Trophoblast cell (in vitro differentiated cells and primary cell): Measurements from ENCODE around the gene PGAP1.
A peak's percentile ranks its signal among the peaks of the same experiment; 100 is the strongest.

Experiments
- DNase-seq, 2 donors: peaks; one replicate each; pipeline ENCODE4 v3.0.0-alpha.2; 2016
- H2AFZ ChIP-seq: 2 replicates; pipeline ENCODE4 v1.6.1; 2013; ENCODE audit warnings: low read length, moderate library complexity, mild to moderate bottlenecking; ENCODE audit not compliant: insufficient read depth, poor library complexity
- H2AK5ac ChIP-seq: 2 replicates; pipeline ENCODE4 v1.6.1; 2013; ENCODE audit warnings: mild to moderate bottlenecking, low read length
- H2BK120ac ChIP-seq: 2 replicates; pipeline ENCODE4 v1.6.1; 2013; ENCODE audit warnings: low read length, mild to moderate bottlenecking, moderate library complexity; ENCODE audit not compliant: insufficient read depth, poor library complexity
- H2BK12ac ChIP-seq: 2 replicates; pipeline ENCODE4 v1.6.1; 2013; ENCODE audit warnings: mild to moderate bottlenecking, low read length, moderate library complexity
- H2BK5ac ChIP-seq: 2 replicates; pipeline ENCODE4 v1.6.1; 2013; ENCODE audit warnings: low read length, low read depth, moderate library complexity, mild to moderate bottlenecking; ENCODE audit not compliant: poor library complexity
- H3K14ac ChIP-seq: 2 replicates; pipeline ENCODE4 v1.6.1; 2013; ENCODE audit warnings: mild to moderate bottlenecking, low read length
- H3K18ac ChIP-seq: 2 replicates; pipeline ENCODE4 v1.6.1; 2013; ENCODE audit warnings: mild to moderate bottlenecking, low read length
- H3K23ac ChIP-seq: 2 replicates; pipeline ENCODE4 v1.6.1; 2013; ENCODE audit warnings: low read length
- H3K27ac ChIP-seq: 2 replicates; pipeline ENCODE4 v1.5.1; 2013; ENCODE audit warnings: low read depth, mild to moderate bottlenecking, inconsistent platforms, low read length, moderate library complexity
- H3K27me3 ChIP-seq: 2 replicates; pipeline ENCODE4 v1.6.1; 2013; ENCODE audit warnings: inconsistent platforms, mild to moderate bottlenecking, low read length, moderate library complexity; ENCODE audit not compliant: insufficient read depth
- H3K36me3 ChIP-seq, 2 experiments: 1 replicate in 1 of 2; 2 replicates in 1 of 2; pipeline ENCODE4 v1.6.1; 2013; ENCODE audit warnings: low read length in 2 of 2, mild to moderate bottlenecking in 2 of 2, moderate library complexity in 1 of 2; ENCODE audit not compliant: insufficient read depth in 2 of 2, control insufficient read depth in 1 of 2
- H3K4ac ChIP-seq: 2 replicates; pipeline ENCODE4 v1.6.1; 2013; ENCODE audit warnings: low read depth, mild to moderate bottlenecking, low read length, moderate library complexity
- H3K4me1 ChIP-seq, 2 experiments: 1 replicate in 1 of 2; 2 replicates in 1 of 2; pipeline ENCODE4 v1.6.1; 2013; ENCODE audit warnings: low read length in 2 of 2, mild to moderate bottlenecking in 2 of 2, moderate library complexity in 1 of 2; ENCODE audit not compliant: insufficient read depth in 2 of 2, control insufficient read depth in 1 of 2
- H3K4me2 ChIP-seq: 2 replicates; pipeline ENCODE4 v1.6.1; 2013; ENCODE audit warnings: inconsistent platforms, mild to moderate bottlenecking, low read length, moderate library complexity
- H3K4me3 ChIP-seq: 2 replicates; pipeline ENCODE4 v1.5.1; 2013; ENCODE audit warnings: mild to moderate bottlenecking, low read depth, low read length, inconsistent platforms
- H3K79me1 ChIP-seq: one replicate; pipeline ENCODE4 v1.6.1; 2013; ENCODE audit warnings: low read length
- H3K79me2 ChIP-seq: 2 replicates; pipeline ENCODE4 v1.6.1; 2013; ENCODE audit warnings: low read length, mild to moderate bottlenecking; ENCODE audit not compliant: control insufficient read depth, insufficient read depth, poor library complexity
- H3K9ac ChIP-seq: 2 replicates; pipeline ENCODE4 v1.6.1; 2013; ENCODE audit warnings: mild to moderate bottlenecking, low read length
- H3K9me3 ChIP-seq: 2 replicates; pipeline ENCODE4 v1.6.1; 2013; ENCODE audit warnings: low read depth, mild to moderate bottlenecking, control low read depth, inconsistent platforms, low read length; ENCODE audit not compliant: insufficient read depth
- H4K12ac ChIP-seq: 2 replicates; pipeline ENCODE4 v1.6.1; 2013; ENCODE audit warnings: low read depth, mild to moderate bottlenecking, low read length, moderate library complexity
- H4K8ac ChIP-seq: 2 replicates; pipeline ENCODE4 v1.6.1; 2013; ENCODE audit warnings: low read depth, mild to moderate bottlenecking, low read length, moderate library complexity
- H4K91ac ChIP-seq: one replicate; pipeline ENCODE4 v1.6.1; 2013; ENCODE audit warnings: low read depth, mild to moderate bottlenecking, low read length, moderate library complexity
- WGBS: extraction: QIAGEN DNeasy Blood & Tissue Kit; methylation state at CpG from one replicate; pipeline ENCODE4 v1.1.7; 2013; ENCODE audit warnings: missing lambda C conversion rate; ENCODE audit not compliant: insufficient read length, insufficient coverage; ENCODE audit errors: extremely low coverage; 5-methylcytosine and 5-hydroxymethylcytosine counted together

The PGAP1 gene

DNA sequence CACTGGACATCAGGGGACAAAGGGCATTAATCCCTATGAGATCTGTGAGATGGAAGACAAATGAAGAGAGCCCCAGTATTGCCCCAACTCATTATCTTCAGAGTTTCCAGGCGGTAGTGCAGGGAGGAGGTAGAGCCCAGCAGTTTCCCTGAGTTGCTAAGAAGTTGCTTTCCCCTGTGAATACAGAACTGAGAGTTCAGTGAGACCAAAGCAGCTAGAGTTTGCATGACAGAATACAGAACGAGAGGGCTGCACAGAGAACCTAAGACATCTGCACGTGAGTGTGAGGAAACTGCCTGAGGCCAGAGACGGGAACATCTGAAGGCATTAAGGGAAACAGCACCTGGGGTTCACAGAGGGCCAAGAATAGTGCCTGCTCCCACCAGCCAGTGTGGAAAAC is 18.1 kb upstream of the PGAP1 start:
- no peak overlapping the region for H3K18ac ChIP-seq
- peaks cover 0 to 1% of the 10 kb centered on the region in 2 experiments for H3K4me1 ChIP-seq
- no peak overlapping the region for H2BK120ac ChIP-seq
- H4K91ac ChIP-seq = no peak overlapping the region
- no peak overlapping the region for H3K23ac ChIP-seq
- no peak overlapping the region for H4K8ac ChIP-seq
- no peaks in the 10 kb centered on the region for H3K27me3 ChIP-seq
- H3K9me3 ChIP-seq = no peaks in the 10 kb centered on the region
- no peaks in the 10 kb centered on the region for H3K79me1 ChIP-seq
- no peak overlapping the region for H3K27ac ChIP-seq
- no CpG with 5 or more reads among the region's 4 CpGs for WGBS
- no peak overlapping the region for H3K4me3 ChIP-seq
- H3K14ac ChIP-seq = no peak overlapping the region
- H2BK5ac ChIP-seq = no peak overlapping the region
- DNase-seq = no peak
- H4K12ac ChIP-seq = no peak overlapping the region
- no peaks in the 10 kb centered on the region for H3K36me3 ChIP-seq
- no peak overlapping the region for H2AK5ac ChIP-seq
- H3K4ac ChIP-seq = no peak overlapping the region
- H2AFZ ChIP-seq = no peak overlapping the region
- H3K79me2 ChIP-seq = no peaks in the 10 kb centered on the region
- no peak overlapping the region for H3K9ac ChIP-seq
- no peak overlapping the region for H3K4me2 ChIP-seq
- no peak overlapping the region for H2BK12ac ChIP-seq

DNA sequence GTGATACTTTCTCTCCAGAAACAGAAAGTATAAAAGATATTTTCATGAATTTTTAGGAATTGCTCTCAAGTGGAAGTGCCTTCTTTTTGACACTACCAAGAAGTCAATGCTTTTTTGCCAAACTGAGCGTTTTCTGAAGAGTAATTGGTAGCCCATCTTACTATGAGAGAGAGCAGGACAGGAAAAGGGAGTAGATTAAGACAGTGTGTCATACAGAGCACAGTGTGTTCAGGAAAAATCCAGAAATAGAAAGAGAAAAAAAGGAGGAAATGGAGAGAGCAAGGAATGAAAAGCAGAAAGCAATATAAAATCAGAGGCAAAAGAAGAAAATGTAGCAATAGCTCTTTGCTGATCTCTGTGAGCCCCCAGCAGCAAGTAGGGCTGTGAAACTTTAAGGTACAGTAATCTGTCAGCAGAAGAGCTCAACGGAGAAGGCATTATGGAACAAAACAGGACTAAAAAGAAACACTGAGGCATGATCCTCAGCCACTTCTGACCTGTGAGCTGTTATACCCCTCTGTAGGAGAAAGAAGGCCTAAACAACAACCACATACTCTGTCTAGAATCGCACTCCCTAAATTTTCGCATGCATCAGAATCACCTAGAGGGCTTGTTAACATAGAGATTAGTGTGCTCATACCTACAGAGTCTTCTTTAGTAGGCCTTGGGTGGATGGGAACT is 15.0 kb upstream of the PGAP1 start:
- WGBS = no CpG with 5 or more reads among the region's 4 CpGs
- Histone ChIP-seq H4K12ac (no peak overlapping the region), H3K4me1 (peaks cover 0 to 2% of the 10 kb centered on the region in 2 experiments), H2AFZ (no peak overlapping the region), H2AK5ac (no peak overlapping the region), H3K9ac (no peak overlapping the region), H3K79me2 (no peaks in the 10 kb centered on the region), H4K91ac (no peak overlapping the region), H4K8ac (no peak overlapping the region), H3K23ac (no peak overlapping the region), H2BK12ac (no peak overlapping the region), H3K36me3 (no peaks in the 10 kb centered on the region), H3K18ac (no peak overlapping the region), H3K4me3 (no peak overlapping the region), H3K4ac (no peak overlapping the region), H3K4me2 (no peak overlapping the region), H3K27me3 (no peaks in the 10 kb centered on the region), H2BK120ac (no peak overlapping the region), H3K27ac (no peak overlapping the region), H3K79me1 (no peaks in the 10 kb centered on the region), H3K14ac (no peak overlapping the region), H2BK5ac (no peak overlapping the region), H3K9me3 (no peaks in the 10 kb centered on the region)
- no peak for DNase-seq

DNA sequence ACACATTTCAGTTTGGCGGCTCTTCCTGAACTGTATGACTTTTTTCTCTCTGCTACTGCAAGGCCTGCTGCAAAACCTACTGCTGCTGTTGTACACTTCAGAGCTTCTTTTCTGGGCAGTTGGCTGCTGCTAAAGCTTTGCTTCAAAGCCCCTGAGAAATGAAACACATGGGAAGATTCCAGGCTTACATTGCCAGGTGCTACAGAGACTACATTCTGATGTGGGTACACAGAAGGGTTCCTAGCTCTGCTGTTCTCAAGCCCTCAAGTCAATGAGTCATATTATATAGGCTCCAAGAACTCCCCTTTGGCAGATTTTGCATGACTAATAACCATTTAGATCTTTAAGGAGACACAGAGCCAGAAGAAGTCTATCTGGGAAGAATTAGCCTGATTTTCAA is 12.9 kb upstream of the PGAP1 start:
- Histone ChIP-seq H3K4me2 (no peak overlapping the region), H2BK12ac (no peak overlapping the region), H4K8ac (no peak overlapping the region), H3K4me3 (no peak overlapping the region), H3K9me3 (no peaks in the 10 kb centered on the region), H2BK5ac (no peak overlapping the region), H2BK120ac (no peak overlapping the region), H3K36me3 (no peaks in the 10 kb centered on the region), H2AFZ (no peak overlapping the region), H3K4me1 (peaks cover 0 to 2% of the 10 kb centered on the region in 2 experiments), H3K27me3 (no peaks in the 10 kb centered on the region), H3K79me1 (no peaks in the 10 kb centered on the region), H2AK5ac (no peak overlapping the region), H3K23ac (no peak overlapping the region), H4K91ac (no peak overlapping the region), H3K9ac (no peak overlapping the region), H3K4ac (no peak overlapping the region), H4K12ac (no peak overlapping the region), H3K79me2 (no peaks in the 10 kb centered on the region), H3K27ac (no peak overlapping the region), H3K14ac (no peak overlapping the region), H3K18ac (no peak overlapping the region)
- WGBS = no CpG with 5 or more reads among the region's 1 CpG
- peak; percentile 22 to 53 for DNase-seq

DNA sequence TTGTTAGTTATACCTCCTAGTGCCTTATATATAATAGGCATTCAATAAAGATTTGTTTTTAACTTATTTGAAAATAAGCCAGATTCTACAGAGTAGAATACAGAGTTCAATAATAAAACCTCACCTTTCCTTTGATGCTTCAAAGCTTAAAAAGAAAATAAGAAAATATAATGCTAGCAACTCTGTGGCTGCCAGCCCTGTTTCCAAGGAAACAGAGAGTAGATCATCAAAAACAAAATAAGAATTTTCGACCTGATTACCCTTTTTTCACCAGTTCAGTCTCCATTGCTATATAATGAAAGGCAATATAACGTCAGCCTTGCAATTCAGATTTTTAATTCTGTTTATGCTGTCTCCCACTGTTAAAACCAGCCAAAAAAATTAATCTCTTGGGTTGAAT is 8.9 kb upstream of the PGAP1 start:
- Histone ChIP-seq H3K18ac (no peak overlapping the region), H3K79me1 (no peaks in the 10 kb centered on the region), H3K27me3 (no peaks in the 10 kb centered on the region), H2BK12ac (no peak overlapping the region), H3K4me2 (no peak overlapping the region), H3K36me3 (no peaks in the 10 kb centered on the region), H4K8ac (no peak overlapping the region), H2AK5ac (no peak overlapping the region), H4K12ac (no peak overlapping the region), H3K4me3 (no peak overlapping the region), H3K79me2 (no peaks in the 10 kb centered on the region), H3K9ac (no peak overlapping the region), H3K23ac (no peak overlapping the region), H4K91ac (no peak overlapping the region), H2AFZ (no peak overlapping the region), H3K27ac (no peak overlapping the region), H3K9me3 (no peaks in the 10 kb centered on the region), H3K4ac (no peak overlapping the region), H3K14ac (no peak overlapping the region), H2BK5ac (no peak overlapping the region), H2BK120ac (no peak overlapping the region), H3K4me1 (peaks cover 0 to 2% of the 10 kb centered on the region in 2 experiments)
- DNase-seq = no peak
- no CpG with 5 or more reads among the region's 2 CpGs for WGBS
